DMS 273 treated with DMSO at 0.1 percent for 48 hours (cell line): ENCODE results near the gene ZCCHC8.
A peak's percentile ranks its signal among the peaks of the same experiment; 100 is the strongest.
"Not testable (repeated sequence)": the region's sequence is repeated elsewhere in the genome, so short reads cannot be mapped to it uniquely, and the experiment has no call there.

Source experiments
- DNase-seq: peaks from one replicate; lab custom pipeline; 2025; lab: John Stamatoyannopoulos, UW

The ZCCHC8 gene

GRCh38 chr12:122471324-122472226 is 29.2 kb downstream of the ZCCHC8 start:
- peak; percentile 2 for DNase-seq

GRCh38 chr12:122470576-122470975 is 30.2 kb downstream of the ZCCHC8 start:
- DNase-seq, result not testable (repeated sequence)

DNA sequence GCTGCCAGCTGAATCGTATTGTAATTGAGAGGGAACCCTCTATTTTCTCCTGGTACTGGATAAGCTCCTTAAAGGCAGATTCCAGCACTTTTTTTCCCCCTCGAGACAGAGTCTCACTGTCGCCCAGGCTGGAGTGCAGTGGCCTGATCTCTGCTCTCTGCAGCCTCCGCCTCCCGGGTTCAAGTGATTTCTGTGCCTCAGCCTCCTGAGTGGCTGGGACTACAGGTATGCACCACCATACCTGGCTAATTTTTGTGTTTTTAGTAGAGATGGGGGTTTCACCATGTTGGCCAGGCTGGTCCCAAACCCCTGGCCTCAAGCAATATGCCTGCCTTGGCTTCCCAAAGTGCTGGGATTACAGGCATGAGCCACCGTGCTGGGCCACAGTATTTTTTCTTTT is 30.9 kb downstream of the ZCCHC8 start:
- DNase-seq, result not testable (repeated sequence)

GRCh38 chr12:122467983-122468382 is 32.7 kb downstream of the ZCCHC8 start:
- no peak for DNase-seq

DNA sequence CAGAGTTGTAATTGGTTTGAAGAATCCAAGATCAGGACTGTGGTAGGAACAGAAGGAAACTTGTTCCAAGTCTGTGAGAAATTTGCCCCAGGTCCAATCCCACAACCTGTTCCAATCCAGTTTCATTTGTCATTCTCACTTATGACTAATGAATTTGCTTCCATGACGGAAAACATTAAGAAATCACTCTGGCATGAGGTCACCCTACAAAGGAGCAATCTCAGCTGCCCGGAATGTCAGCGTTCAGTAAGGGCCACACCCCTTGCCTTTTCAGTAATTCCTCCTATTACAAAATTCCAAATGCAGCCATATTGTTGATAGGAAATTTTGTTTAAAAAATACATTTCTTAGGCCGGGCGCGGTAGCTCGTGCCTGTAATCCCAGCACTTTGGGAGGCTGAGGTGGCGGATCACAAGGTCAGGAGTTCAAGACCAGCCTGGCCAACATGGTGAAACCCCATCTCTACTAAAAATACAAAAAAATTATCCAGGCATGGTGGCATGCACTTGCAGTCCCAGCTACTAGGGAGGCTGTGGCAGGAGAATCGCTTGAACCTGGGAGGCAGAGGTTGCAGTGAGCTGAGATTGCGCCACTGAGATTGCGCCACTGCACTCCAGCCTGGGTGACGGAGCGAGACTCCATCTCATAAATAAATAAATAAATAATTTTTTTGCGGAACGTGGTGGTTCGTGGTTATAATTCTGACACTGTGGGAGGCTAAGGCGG is 36.3 kb downstream of the ZCCHC8 start:
- not testable (repeated sequence) for DNase-seq

DNA sequence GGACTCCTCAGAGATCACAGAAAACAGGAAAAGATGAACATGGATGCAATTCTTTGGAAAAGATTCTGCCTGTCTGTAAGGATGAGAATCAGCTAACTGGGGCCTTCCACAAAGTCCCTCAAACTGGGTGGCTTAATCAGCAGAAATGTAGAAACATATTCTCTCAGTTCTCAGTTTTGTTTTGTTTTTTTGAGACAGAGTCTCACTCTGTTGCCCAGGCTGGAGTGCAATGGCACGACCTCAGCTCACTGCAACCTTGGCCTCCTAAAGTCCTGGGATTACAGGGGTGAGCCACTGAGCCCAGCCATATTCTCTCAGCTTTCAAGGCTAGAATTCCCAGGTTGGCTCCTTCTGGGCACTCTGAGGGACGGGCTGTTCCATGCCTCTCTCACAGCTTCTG is 40.1 kb downstream of the ZCCHC8 start:
- no peak for DNase-seq

DNA sequence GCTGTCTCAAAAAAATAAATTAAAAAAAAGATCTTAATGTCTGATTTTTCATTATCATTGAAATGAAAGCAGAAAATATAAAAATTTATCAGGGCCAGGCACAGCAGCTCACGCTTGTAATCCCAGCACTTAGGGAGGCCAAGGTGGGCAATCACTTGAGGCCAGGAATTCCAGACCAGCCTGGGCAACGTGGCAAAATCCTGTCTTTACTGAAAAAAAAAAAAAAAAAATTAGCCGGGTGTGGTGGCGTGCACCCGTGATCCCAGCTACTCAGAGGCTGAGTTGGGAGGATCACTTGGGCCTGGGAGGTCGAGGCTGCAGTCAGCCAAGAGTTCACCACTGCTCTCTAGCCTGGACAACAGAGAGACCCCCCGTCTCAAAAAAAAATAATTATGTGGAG is 40.7 kb downstream of the ZCCHC8 start:
- no peak for DNase-seq

DNA sequence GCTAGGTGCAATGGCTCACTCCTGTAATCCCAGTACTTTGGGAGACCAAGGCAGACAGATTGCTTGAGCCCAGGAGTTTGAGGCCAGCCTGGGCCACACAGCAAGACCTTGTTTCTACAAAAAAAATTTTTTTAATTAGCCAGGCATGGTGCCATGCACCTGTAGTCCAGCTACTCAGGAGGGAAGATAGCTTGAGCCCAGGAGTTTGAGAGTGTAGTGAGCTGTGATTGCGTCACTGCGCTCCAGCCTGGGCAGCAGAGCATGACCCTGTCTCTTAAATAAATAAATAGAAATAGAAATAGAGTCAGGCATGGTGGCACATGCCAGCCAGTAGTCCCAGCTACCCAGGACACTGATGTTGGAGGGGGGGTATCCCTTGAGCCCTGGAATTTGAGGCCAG is 41.5 kb downstream of the ZCCHC8 start:
- no peak for DNase-seq

- no peak for DNase-seq
Observed at GRCh38 chr12:122458105-122459035, 42.4 kb downstream of the ZCCHC8 start.

DNA sequence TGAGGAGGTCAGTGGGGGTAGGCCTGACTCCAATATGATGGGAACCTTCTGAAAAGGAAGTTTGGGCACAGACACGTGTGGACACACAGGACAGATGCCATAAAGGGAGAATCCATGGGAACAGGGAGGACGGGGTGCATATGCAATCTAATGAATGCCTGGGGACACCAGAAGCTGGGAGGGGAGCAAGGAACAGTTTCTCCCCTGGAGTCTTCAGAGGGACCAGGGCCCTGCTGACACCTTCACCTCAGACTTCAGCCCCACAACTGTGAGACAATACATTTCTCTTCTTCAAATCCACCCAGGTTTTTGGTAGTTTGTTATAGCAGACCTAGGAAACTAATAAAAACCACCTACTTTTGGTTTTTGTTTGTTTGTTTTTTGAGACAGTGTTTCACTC is 43.1 kb downstream of the ZCCHC8 start:
- no peak for DNase-seq

DNA sequence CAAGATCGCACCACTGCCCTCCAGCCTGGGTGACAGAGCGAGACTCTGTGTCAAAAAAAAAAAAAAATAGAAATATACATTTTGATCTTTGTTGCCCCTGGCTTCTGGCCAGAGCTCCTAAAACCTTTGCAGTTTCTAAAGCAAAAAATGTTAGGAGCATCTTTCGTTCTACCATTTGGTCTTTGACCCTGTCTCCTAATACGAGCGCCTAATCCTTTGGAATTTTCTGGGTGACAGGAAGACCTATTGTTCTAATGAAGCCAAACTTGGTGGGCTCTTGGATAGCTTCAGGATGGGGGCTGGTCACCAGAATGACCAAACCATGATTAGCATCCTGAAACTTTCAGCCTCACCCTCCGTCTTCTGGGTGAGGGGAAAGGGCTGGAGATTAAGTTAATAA is 46.0 kb downstream of the ZCCHC8 start:
- no peak for DNase-seq

DNA sequence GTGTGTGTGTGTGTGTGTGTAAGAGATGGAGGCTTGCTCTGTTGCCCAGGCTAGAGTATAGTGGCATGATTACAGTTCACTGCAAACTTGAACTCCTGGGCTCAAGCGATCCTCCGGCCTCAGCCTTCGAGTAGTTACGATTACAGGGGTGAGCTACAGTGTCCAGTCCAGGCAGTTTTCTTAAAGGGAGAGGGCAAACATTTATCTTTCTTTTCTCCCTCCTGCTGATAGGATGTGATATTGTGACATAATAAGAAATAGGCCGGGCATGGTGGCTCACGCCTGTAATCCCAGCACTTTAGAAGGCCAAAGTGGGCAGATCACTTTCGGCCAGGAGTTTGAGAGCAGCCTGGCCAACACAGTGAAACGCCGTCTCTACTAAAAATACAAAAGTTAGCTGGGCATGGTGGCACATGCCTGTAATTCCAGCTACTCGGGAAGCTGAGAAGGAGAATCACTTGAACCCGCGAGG is 46.4 kb downstream of the ZCCHC8 start:
- no peak for DNase-seq

GRCh38 chr12:122452701-122453285 is 47.9 kb downstream of the ZCCHC8 start:
- no peak for DNase-seq

GRCh38 chr12:122449317-122449716 is 51.4 kb downstream of the ZCCHC8 start:
- DNase-seq, result no peak

DNA sequence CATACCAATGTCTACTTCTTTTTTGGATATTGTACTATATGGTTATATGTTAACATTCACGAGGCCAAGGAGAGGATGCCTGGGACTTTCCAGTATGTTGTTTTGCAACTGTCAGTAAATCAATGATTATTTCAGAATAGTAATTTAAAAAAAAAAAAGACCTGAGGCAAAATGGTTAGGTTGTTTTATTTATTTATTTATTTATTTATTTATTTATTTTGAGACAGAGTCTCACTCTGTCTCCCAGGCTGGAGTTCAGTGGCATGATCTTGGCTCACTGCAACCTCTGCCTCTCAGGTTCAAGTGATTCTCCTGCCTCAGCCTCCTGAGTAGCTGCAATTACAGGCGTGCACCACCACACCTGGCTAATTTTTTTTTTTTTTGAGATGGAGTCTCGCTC is 52.9 kb downstream of the ZCCHC8 start:
- not testable (repeated sequence) for DNase-seq

DNA sequence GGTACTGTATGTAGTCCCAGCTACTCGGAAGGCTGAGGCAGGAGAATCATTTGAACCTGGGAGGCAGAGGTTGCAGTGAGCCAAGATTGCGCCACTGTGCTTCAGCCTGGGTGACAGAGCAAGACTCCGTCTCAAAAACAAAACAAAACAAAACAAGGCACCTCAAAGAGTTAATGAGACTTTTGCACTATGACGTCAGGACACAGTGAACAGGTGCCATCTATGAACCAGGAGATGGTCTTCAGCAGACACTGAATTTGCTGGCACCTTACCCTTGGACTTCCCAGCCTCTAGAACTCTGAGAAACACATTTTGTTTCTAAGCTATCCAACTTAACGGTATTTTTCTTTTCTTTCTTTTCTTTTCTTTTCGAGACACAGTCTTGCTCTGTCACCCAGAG is 54.3 kb downstream of the ZCCHC8 start:
- DNase-seq, result not testable (repeated sequence)

GRCh38 chr12:122444071-122444470 is 56.7 kb downstream of the ZCCHC8 start:
- not testable (repeated sequence) for DNase-seq

DNA sequence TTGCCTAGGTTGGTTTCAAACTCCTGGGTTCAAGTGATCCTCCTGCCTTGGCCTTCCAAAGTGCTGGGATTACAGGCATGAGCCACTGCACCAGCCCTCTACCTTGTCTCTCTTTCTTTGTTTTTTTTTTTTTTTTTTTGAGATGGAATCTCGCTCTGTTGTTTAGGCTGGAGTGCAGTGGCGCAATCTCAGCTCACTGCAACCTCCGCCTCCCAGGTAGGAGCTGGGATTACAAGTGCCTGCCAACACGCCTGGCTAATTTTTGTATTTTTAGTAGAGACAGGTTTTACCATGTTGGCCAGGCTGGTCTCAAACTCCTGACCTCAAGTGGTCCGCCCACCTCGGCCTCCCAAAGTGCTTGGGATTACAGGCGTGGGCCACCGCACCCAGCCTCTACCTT is 61.9 kb downstream of the ZCCHC8 start:
- DNase-seq, result not testable (repeated sequence)

DNA sequence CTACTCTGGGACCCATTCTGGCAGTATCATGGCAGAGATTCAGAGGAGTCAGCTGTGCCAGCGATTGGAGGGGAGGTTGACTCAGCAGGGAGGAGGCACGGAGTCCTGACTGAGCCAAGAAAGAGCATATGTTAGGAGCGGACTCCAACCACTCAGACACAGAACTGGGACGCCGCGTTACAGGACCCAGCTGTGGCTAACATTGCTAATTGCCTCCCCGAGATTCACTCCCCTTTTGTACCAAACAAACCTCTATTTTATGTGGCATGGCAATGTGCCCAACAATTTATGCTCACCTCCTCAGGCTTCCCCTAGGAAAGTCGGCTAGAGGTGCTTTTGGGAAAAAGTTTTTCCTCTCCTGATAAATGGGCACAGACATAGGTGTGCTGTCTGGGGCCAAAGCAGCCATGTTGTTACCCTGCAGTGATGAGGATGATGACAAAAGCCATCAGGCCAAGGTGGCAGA is 63.0 kb downstream of the ZCCHC8 start:
- DNase-seq, result peak; percentile 91

GRCh38 chr12:122435186-122435585 is 65.5 kb downstream of the ZCCHC8 start:
- DNase-seq, result no peak

- DNase-seq, result not testable (repeated sequence)
Observed at GRCh38 chr12:122429043-122429442, 71.7 kb downstream of the ZCCHC8 start.
